Smooth muscle cell (in vitro differentiated cells): Measurements from ENCODE around the gene TPK1. TPM values are rescaled to one million over a fixed set of nuclear protein-coding genes. Genes with fewer than 3 reads are reported as not detected.

Experiments
- DNase-seq: peaks from one replicate; lab custom pipeline; 2025; ENCODE audit not compliant: unreplicated experiment; lab: John Stamatoyannopoulos, UW
- H2AFZ ChIP-seq: fragments of 200-600 bp; sonication (generic); 2 replicates; pipeline ENCODE4 v1.6.0; 2016; ENCODE audit warnings: antibody characterized with exemption, low read depth, mild to moderate bottlenecking
- H3F3A ChIP-seq: fragments of 200-600 bp; sonication (generic); 2 replicates; pipeline ENCODE4 v1.6.0; 2017; ENCODE audit warnings: antibody characterized with exemption, low read depth
- H3K27ac ChIP-seq: fragments of 200-600 bp; sonication (generic); 2 replicates; pipeline ENCODE4 v1.5.1; 2016; ENCODE audit warnings: low read depth, mild to moderate bottlenecking
- H3K27me3 ChIP-seq: fragments of 200-600 bp; sonication (generic); 2 replicates; pipeline ENCODE4 v1.6.1; 2016; ENCODE audit warnings: low read depth, mild to moderate bottlenecking
- H3K36me3 ChIP-seq: fragments of 200-600 bp; sonication (generic); 2 replicates; pipeline ENCODE4 v1.5.1; 2016; ENCODE audit warnings: low read depth
- H3K4me1 ChIP-seq: fragments of 200-600 bp; sonication (generic); 2 replicates; pipeline ENCODE4 v1.5.1; 2016; ENCODE audit warnings: low read depth
- H3K4me2 ChIP-seq: fragments of 200-600 bp; sonication (generic); 2 replicates; pipeline ENCODE4 v1.6.0; 2016; ENCODE audit warnings: mild to moderate bottlenecking
- H3K4me3 ChIP-seq: fragments of 200-600 bp; sonication (generic); 2 replicates; pipeline ENCODE4 v1.5.1; 2016; ENCODE audit warnings: mild to moderate bottlenecking
- H3K79me2 ChIP-seq: fragments of 200-600 bp; sonication (generic); 2 replicates; pipeline ENCODE4 v1.6.0; 2016; ENCODE audit warnings: low read depth, mild to moderate bottlenecking
- H3K9ac ChIP-seq: fragments of 200-600 bp; sonication (generic); 2 replicates; pipeline ENCODE4 v1.6.0; 2016; ENCODE audit warnings: low read depth
- H3K9me3 ChIP-seq: fragments of 200-600 bp; sonication (generic); replicated peaks from 2 replicates; pipeline ENCODE4 v1.5.1; 2016; ENCODE audit warnings: low read depth
- H4K20me1 ChIP-seq: fragments of 200-600 bp; sonication (generic); 2 replicates; pipeline ENCODE4 v1.6.0; 2016; ENCODE audit warnings: low read depth
- WGBS: methylation state at CpG from one replicate; pipeline ENCODE4 v1.1.7; 2016; ENCODE audit warnings: low lambda C conversion rate; 5-methylcytosine and 5-hydroxymethylcytosine counted together
- polyA plus RNA-seq: library from polyadenylated mRNA; unstranded; fragments of >200 nt; fragmentation: Nextera tagmentation; extraction: Ambion mirVana; gene quantifications from 2 replicates; pipeline ENCODE4 v1.2.1, GENCODE V29; 2016
- total RNA-seq: library from RNA; depleted of rRNA; stranded (reverse); fragments of >200 nt; gene quantifications from 2 replicates; pipeline ENCODE4 v1.2.3, GENCODE V29; 2014
- TF ChIP-seq, protein P1 (sequence below): fragments of 200-600 bp; sonication (generic); IDR thresholded peaks from 2 replicates; pipeline ENCODE4 v1.5.1; 2017; ENCODE audit warnings: borderline replicate concordance, mild to moderate bottlenecking, antibody characterized with exemption; ENCODE audit not compliant: insufficient read depth, poor library complexity, severe bottlenecking

The TPK1 gene
- total and polyA plus RNA-seq, 2 experiments from 2014 or later = 1.2 to 1.9 TPM

GRCh38 chr7:144547888-144548287, 288.0 kb downstream of the TPK1 start:
- Histone ChIP-seq H3K9ac (no peak overlapping the region), H3K4me2 (no peak overlapping the region), H3K79me2 (no peaks in the 10 kb centered on the region), H4K20me1 (no peaks in the 10 kb centered on the region), H3K27ac (no peak overlapping the region), H3F3A (no peaks in the 10 kb centered on the region), H3K9me3 (no peaks in the 10 kb centered on the region), H3K36me3 (no peaks in the 10 kb centered on the region), H3K27me3 (no peaks in the 10 kb centered on the region), H3K4me1 (no peaks in the 10 kb centered on the region), H2AFZ (no peak overlapping the region), H3K4me3 (no peak overlapping the region)
- WGBS = 86% methylated on average over 1 of the region's 1 CpG
- no peak for DNase-seq
- TF ChIP-seq, protein P1, sequence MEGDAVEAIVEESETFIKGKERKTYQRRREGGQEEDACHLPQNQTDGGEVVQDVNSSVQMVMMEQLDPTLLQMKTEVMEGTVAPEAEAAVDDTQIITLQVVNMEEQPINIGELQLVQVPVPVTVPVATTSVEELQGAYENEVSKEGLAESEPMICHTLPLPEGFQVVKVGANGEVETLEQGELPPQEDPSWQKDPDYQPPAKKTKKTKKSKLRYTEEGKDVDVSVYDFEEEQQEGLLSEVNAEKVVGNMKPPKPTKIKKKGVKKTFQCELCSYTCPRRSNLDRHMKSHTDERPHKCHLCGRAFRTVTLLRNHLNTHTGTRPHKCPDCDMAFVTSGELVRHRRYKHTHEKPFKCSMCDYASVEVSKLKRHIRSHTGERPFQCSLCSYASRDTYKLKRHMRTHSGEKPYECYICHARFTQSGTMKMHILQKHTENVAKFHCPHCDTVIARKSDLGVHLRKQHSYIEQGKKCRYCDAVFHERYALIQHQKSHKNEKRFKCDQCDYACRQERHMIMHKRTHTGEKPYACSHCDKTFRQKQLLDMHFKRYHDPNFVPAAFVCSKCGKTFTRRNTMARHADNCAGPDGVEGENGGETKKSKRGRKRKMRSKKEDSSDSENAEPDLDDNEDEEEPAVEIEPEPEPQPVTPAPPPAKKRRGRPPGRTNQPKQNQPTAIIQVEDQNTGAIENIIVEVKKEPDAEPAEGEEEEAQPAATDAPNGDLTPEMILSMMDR = no peak

GRCh38 chr7:144546782-144547181, 289.1 kb downstream of the TPK1 start:
- no peaks in the 10 kb centered on the region for H3K36me3 ChIP-seq
- no peak overlapping the region for H3K9ac ChIP-seq
- no peaks in the 10 kb centered on the region for H4K20me1 ChIP-seq
- WGBS = 94% methylated on average over 2 of the region's 2 CpGs
- H3K27ac ChIP-seq = no peak overlapping the region
- no peaks in the 10 kb centered on the region for H3F3A ChIP-seq
- no peak for DNase-seq
- no peaks in the 10 kb centered on the region for H3K27me3 ChIP-seq
- H3K79me2 ChIP-seq = no peaks in the 10 kb centered on the region
- no peak overlapping the region for H2AFZ ChIP-seq
- no peaks in the 10 kb centered on the region for H3K4me1 ChIP-seq
- H3K4me2 ChIP-seq = no peak overlapping the region
- no peak overlapping the region for H3K4me3 ChIP-seq
- no peaks in the 10 kb centered on the region for H3K9me3 ChIP-seq
- TF ChIP-seq, protein P1 = no peak

GRCh38 chr7:144545330-144545729, 290.5 kb downstream of the TPK1 start:
- H4K20me1 ChIP-seq = no peaks in the 10 kb centered on the region
- no peaks in the 10 kb centered on the region for H3K4me1 ChIP-seq
- H2AFZ ChIP-seq = no peak overlapping the region
- H3K4me2 ChIP-seq = no peak overlapping the region
- 97% methylated on average over 1 of the region's 1 CpG for whole genome bisulfite sequencing
- TF ChIP-seq, protein P1 = no peak
- no peaks in the 10 kb centered on the region for H3K9me3 ChIP-seq
- no peaks in the 10 kb centered on the region for H3F3A ChIP-seq
- no peaks in the 10 kb centered on the region for H3K79me2 ChIP-seq
- no peaks in the 10 kb centered on the region for H3K27me3 ChIP-seq
- no peak overlapping the region for H3K9ac ChIP-seq
- H3K27ac ChIP-seq = no peak overlapping the region
- H3K36me3 ChIP-seq = no peaks in the 10 kb centered on the region
- no peak for DNase-seq
- no peak overlapping the region for H3K4me3 ChIP-seq

- DNase-seq = no peak
- Histone ChIP-seq H3K79me2 (no peaks in the 10 kb centered on the region), H3K4me3 (no peak overlapping the region), H3K27me3 (no peaks in the 10 kb centered on the region), H3K4me2 (no peak overlapping the region), H3K4me1 (peaks cover 10% of the 10 kb centered on the region), H3K9ac (no peak overlapping the region), H2AFZ (no peak overlapping the region), H4K20me1 (no peaks in the 10 kb centered on the region), H3K36me3 (no peaks in the 10 kb centered on the region), H3K9me3 (peaks cover 4% of the 10 kb centered on the region), H3K27ac (no peak overlapping the region), H3F3A (no peaks in the 10 kb centered on the region)
- WGBS = 88% methylated on average over 3 of the region's 3 CpGs
- TF ChIP-seq, protein P1 = no peak
Measured at GRCh38 chr7:144534655-144535395, 301.0 kb downstream of the TPK1 start.
